GM19328 (cell line): ENCODE measurements around the gene SYT17.
"Not testable (repeated sequence)": the region's sequence is repeated elsewhere in the genome, so short reads cannot be mapped to it uniquely, and the experiment has no call there.

Experiments
- ATAC-seq: cut with Tn5 transposase; IDR thresholded peaks from one replicate; pipeline ENCODE4 v1.9.1; 2021; ENCODE audit warnings: mild to moderate bottlenecking, moderate library complexity; ENCODE audit not compliant: unreplicated experiment

The SYT17 gene

DNA sequence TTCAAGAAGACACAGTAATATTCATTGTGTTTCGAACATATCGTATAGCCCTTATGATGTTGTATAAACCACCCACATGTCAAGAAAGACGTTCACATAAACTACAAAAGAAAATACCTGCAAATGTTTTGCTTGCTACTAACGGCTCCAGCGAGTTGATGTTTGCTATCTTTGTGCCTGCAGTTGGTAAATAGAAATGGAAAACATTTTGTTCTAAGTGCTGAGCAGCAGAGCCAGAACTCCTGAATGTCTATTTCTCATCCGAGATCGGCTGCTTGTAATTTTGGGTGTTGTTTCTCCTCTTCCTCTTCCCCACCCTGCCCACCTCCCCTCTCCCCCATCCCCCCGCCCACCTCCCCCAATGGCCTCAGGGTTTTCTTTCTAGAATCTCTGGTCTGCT is 5.0 kb downstream of the SYT17 start:
- no peak for ATAC-seq

DNA sequence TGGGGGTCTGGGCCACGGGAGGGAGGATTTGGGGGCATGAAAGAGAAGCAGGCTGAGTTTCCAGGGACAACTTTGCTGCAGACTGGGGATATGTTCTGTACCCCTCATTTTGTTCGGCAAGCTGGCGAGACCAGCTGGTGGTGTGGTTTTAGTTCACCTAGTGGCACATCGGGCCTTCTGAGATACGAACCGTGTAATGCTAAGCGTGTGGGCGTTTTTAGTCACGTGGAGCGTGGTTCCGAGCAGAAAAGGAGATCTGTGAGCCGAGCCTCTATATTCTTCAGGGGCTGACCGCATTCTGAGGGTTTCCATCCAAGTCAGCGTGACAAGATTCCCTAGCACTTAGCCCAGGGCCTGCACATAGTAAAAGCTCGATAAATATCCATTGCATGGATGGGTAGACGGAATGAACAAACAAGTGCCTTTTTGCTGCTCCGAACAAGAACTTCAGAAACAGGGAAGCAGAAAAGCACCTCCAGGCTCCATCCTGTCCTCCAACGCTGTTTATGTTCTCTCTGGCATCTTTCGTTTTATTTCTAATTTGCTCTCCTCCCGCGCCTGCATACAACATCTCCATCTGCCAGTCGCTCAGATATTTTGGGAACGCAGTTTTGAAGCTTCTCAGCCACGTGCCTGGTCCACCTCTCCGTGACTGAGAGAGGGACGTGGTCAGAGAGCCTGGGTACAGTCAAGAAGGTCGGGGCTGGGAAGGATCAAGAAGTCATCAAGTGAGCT is 5.8 kb downstream of the SYT17 start:
- no peak for ATAC-seq

DNA sequence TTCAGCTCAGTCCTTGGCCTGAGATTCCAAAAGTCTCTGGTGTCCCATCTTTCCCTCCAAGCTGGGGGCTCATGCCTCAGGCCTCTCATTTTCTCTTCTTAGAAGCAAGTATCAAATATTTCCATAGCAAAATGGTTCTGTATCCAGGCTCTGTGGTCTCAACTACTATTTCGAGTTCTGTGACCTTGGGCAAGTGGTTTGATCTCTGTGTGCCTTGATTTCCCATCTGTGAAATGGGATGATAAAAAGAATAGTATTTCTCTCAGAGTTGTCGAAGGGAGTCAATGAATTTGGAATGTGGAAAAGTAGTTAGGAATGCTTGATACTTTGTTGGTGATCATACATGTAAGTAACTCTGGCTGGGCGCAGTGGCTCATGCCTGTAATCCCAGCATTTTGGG is 6.4 kb downstream of the SYT17 start:
- no peak for ATAC-seq

DNA sequence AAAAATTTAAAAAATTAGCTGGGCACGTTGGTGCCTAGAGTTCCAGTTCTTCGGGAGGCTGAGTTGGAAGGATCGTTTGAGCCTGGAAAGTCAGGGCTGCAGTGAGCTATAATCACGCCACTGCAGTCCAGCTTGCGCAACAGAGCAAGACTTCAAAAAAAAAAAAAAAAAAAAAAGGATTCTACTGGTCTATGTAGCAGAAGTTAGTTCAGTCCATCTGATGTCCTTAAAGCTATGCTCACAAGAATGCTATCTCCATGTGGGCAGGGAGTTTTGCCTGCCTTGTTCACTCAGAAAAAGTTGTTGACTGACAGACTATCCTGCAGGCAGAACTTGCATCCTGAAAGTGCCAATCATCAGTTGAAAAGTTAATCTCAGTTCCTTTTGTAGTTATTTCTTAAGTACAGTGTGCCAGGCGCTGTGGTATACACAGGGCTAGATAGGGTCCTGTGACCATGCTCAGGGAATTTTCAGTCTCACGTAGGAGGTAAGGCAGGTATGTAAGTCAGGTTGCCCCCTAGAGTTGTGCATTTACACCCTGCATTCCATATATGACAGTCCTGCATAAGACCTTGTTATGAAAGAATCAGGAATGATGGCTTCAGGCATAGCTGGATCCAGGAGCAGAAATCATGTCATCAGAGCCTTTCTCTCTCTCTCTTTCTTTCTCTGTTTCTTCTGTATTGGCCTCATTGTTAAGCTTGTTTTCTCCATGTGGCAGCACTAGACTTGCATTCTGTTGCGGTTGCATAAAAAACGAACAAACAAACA is 7.6 kb downstream of the SYT17 start:
- no peak for ATAC-seq

DNA sequence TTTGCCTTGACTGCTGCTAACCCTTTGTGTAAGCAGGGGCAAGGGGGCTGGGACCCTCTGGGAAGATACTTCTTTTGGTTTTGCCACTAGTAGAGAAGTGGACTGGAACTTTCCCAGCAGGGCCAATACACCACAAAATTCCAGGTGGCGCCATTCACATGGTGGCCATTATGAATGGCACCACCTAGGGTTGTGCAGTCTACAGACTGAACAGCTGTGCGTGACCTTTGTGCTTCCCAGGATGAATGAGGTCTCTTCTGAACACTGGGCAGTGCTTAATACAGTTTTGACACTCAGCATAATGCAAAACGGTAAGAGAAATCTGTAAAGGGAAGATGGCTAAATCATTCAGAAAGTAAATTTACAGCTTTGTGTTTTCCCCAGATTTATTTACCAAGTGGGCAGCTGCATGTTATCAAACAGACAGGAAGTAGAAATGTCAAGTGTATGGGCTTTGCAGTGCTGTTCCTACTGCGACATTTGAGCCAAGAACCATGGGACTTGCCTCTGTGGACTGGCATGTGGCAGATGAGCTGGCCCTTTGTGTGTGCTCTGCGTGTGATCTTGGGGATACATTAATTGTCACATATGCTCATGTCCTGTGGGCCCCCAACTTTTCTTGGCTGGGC is 9.2 kb downstream of the SYT17 start:
- ATAC-seq: no peak

DNA sequence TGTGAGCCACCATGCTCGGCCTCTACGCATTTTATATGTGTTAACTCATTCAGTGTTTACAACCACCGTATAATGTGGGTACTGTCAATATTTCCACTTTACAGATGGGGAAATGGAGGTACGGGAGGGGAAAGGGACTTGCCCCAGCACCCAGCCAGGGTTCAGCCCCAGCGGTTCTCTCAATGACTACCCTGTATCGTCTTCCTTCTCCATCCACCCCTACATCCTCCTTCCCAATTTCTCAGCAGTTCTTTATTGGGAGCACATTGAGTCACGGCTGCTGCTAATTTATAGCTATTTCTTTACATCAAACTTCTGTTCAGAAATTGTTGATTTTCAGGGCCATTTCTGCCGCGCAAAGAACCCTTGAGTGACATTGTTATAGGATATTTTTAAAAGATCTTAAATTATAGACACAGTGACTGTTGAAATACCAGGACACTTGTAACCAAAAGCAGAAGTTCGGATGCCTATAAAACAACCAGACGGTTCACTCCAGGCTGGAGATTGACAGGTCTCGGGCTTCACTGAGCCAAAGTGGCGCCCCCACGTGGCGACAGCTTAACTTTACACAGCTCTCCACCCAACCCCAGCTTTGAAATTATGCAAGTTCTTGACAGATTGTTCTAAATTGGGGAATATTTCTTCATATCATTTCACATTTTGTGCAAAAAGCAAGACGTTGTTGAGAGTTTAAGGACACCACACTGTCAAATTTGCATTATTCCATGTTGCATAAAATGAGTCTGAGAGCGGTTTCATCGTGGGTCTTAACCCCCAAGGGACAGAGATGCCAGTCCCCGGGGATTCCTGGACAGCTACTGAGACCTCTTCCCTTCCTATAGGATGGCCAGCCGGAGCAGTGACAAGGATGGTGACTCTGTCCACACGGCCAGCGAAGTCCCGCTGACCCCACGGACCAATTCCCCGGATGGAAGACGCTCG is 11.8 kb downstream of the SYT17 start:
- ATAC-seq: no peak

DNA sequence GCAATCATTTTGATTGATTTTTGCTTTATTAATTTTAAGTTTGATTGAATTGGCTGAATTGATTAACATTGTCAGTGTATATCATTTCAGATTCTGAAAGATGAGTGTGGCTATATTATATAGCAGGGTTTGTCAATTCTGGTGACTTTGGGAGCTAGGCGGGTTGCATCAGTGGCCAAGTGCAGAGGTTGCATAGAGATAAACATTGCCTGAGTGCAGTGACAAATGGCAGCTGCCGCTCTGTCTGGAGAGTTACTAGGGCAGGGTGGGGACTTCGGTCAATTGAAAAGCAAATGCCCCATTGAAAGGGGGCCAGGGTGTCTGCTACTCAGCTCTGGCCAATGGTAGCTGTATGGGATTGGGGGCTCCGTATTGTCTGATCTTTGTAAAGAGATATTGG is 12.7 kb downstream of the SYT17 start:
- ATAC-seq: no peak

DNA sequence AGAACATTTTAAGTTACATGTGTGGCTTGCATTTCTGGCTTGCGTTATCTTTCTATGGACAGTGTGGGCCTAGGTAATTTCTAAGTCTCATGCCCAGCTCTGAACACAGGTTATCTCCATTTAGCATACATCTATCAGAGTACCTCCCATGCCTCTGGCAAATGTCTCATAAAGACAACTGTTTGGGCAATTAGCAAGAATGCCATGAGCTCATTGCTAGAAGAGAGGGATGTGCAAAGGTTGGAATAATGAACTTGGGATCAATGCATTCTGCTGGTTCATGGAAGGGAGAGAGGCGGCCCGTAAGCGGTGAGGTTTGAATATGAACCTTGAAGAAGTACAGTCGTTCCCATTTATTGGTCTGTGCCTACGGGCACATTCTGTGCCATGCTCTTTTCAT is 14.4 kb downstream of the SYT17 start:
- no peak for ATAC-seq

DNA sequence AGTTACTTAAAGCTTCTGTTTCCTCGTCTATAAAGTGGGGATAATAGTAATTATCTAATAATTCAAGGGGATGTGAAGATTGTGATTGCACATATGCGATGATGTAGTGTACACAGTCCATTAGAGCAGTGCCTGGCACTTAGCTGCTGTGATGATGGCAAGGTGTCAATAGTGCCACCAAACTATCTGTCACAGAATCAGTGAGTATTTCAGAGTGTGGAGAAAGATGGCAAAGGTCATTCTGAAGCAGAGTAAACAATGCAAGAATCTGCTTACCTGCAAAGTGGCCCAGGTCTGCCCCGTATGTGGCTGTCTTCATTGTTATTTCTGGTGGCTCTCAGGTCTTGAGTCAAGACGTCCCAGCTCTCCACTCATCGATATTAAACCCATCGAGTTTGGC is 15.1 kb downstream of the SYT17 start:
- ATAC-seq: no peak

DNA sequence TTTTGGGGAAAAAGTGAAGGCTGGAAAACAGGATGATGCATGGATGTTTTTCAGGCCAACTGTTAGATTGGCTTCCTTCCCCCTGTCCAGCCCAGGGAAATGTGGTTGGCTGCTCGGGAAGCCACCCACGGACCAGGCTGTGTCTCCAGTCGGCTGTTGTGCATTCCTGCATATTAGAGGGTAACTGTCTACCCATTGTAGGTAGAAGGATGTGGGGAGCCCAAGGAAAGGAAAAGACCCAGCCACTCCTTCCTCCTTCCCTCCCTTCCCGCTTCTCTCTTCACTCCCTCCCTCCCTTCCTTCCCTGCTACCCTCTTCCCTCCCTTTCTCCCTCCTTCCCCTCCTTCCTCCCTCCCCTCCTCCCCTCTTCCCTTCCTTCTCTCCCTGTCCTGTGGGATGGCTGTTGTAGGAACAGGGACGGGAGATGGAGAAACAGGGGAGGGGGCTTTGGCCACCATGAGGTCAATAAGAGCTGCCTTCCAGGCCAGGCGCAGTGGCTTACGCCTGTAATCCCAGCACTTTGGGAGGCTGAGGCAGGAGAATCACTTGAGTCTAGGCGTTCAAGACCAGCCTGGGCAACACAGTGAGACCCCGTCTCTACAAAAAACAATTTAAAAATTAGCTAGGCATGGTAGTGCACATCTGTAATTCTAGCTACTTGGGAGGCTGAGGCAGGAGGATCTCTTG is 16.9 kb downstream of the SYT17 start:
- no peak for ATAC-seq

DNA sequence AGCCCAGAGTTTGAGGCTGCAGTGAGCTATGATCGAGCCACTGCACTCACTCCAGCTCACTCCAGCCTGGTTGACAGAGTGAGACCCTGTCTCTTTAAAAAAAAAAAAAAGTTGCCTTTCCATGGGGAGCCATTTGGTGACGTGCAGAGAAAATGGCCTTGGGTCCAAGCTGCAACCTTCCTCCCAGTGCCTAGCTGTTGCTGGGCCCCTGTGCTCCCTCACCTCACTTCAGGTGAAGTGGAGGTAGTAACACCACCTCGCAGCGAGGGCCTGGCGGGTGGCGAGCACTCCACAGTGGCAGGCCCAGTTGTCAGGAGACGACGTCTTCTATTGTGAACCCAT is 17.4 kb downstream of the SYT17 start:
- no peak for ATAC-seq

DNA sequence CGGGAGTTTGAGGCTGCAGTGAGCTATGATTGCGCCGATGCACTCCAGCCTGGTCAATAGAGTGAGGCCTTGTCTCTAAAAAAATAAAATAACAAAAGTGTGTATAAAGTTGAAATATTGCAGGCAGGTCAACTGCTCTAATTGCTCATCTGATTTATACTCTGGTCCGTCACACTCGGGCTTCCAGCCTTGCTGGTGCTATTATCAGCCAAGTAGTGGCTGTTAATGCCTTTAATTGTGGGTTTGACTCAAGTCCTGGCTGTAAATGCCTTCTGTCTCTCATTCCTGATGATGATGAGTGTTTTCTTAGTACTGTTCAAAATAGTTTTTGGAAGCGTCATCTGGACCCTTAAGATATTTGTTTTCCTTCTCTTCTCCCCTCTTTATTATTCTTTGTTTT is 18.4 kb downstream of the SYT17 start:
- no peak for ATAC-seq

DNA sequence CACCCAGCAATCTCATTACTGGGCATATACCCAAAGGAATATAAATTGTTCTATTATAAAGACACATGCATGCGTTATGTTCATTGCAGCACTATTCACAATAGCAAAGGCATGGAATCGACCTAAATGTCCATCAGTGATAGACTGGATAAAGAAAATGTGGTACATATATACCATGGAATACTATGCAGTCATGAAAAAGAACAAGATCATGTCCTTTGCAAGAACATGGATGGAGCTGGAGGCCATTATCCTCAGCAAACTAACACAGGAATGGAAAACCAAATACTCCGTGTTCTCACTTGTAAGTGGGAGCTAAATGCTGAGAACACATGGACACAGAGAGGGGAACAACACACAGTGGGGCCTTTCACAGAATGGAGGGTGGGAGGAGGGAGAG is 19.9 kb downstream of the SYT17 start:
- ATAC-seq: not testable (repeated sequence)

DNA sequence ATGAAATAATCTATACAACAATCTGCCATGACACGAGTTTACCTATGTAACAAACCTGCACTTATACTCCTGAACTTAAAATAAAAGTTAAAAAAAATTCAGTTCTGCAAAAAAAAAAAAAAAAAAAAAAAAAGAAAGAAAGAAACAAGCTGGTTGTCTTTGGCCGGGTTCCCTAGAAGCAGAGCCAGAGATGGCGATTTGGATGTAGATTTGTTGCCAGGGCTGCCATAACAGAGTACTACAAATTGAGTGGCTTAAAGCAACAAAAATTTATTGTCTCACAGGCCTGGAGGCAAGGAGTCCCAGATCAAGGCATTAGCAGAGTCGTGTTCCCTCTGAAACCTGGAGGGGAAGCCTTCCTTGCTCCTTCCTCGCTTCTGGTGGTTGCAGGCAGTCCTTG is 20.4 kb downstream of the SYT17 start:
- no peak for ATAC-seq

DNA sequence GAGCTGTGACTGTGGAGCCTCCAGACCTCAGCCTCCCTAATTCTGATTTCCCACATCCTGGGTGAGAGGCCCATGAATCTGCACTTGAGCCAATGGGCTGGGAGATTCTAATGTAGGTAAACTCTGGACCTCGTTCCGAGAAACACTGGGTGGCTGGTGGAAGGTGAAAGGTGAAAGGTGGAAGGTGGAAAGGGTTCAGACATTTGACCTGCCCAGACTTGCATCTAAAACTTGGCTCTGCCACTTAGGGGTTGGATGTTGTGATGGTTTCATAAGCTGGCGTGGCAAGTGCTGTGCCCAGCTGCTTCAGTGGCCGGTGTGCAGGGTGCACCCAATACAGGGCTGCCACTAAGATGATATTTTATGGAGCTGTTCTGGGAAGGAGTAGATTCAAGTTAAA is 24.8 kb downstream of the SYT17 start:
- no peak for ATAC-seq

DNA sequence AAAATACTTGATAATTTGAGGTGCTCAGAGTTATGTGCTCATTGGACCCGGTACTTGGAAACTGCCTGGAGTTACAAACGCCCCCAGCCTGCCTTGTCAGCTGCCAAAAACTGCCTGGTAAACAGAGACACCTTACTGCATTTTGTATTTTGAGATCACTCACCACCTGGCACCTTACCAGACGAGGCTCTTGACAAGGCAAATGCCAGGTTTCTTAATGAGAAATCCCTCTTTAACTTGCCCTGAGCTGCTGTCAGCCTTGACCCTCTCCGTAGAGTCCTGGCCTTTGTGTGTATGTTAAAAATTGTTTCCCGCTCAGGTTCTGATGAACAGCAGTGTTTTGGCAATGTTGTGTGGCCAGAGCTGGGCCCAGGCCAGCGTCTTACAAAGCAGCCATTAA is 28.8 kb downstream of the SYT17 start:
- no peak for ATAC-seq

DNA sequence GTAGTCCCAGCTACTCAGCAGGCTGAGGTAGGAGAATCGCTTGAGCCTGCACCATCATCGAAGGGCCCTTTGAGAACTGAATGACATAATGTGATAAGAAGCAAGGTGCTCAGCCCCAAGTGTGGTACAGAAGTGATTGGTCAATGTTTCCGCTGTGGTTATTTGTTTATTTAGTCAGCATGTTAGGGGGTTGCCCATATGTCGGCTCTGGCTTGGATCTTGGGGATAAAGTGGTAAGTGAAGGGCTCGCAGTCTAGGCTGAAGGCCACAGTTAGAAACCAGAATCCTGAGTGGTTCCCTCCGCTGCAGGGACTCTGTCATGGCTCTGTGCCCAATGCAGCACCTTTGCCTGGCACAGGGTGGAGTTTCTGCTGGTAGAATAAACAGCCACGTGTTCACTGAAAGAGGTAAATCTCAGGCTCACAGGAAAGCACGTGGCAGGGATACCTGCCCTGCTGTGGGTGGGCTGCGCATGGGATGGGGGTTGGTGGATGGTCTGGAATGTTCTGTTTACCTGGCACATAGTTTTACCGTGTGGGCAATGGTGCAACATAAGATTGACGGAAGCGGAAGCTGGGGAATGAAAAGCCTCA is 35.4 kb downstream of the SYT17 start:
- ATAC-seq: no peak

DNA sequence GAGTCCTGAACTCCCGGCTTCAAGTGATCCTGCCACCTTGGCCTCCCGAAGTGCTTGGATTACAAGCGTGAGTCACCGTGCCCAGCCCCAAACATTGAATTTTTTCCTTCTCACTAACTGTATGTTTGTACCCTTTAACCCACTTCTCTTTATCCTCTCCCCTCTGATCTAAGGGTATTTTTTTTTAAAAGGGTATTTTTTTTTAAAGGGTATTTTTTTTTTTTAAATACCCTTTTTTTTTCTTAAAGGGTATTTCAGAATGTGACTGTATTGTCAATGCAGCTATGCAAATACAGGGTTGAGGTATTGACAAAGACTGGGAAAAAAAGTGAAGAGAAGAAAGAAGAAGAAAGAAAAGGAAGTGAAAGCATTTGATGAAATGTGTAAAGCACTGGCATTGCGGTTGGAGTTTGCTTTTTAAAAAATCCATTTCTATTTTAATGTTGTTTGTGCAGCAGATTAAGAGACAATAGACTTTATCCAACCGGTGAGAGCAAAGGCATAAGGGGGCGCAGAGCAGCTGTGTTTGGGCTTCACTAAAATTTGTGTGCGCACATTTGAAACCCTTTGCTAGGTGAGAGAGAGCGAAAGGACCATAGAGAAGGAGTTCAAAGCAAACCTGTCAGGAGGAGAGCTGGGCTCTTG is 42.4 kb downstream of the SYT17 start:
- peak; percentile 74 for ATAC-seq

DNA sequence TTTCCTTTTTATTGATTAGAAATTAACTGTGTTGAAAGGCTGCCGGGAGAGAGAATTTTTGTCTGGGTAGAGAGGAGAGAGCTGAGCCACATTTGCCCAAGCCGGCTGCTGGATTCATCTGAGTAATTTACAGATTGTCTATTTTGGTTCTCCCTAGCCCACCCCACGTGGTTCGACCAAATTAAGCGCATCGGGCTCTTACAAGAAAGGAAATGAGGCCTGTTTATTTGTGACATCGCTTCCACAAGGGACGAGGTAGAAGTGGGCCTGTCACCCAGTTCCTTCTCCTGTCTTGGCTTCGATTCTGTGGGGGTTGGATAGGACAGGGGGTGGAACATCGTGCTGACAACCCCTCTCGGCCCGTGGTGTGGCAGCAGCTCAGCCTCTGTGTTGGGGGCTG is 42.9 kb downstream of the SYT17 start:
- ATAC-seq: no peak

DNA sequence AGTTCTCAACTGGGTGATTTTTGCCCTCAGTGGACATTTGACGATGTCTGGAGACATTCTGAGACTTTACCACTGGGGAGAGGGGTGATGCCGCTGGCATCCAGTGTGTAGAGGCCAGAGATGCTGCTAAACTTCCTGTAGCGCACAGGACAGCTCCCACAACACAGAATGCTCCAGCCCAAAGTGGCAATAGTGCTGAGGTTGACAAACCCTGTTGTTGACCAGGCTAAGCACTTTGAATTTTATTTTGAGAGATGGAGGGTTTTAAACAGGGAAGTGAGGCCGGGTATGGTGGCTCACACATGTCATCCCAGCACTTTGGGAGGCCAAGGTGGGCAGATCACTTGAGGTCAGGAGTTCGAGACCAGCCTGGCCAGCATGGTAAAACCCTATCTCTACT is 44.0 kb downstream of the SYT17 start:
- ATAC-seq: no peak
